Fibroblast of villous mesenchyme (primary cell): Measurements from ENCODE around the gene THRA. TPM values are rescaled to one million over a fixed set of nuclear protein-coding genes. Genes with fewer than 3 reads are reported as not detected.

ENCODE experiments used
- DNase-seq: peaks from one replicate; pipeline ENCODE4 v3.0.0-alpha.2; 2010; ENCODE audit warnings: low read depth
- H3K4me3 ChIP-seq: 2 replicates; pipeline ENCODE4 v1.5.1; 2011; ENCODE audit warnings: low read depth, mild to moderate bottlenecking, low read length
- CTCF ChIP-seq: IDR thresholded peaks from 2 replicates; pipeline ENCODE4 v1.5.1; 2012; ENCODE audit warnings: low read depth, mild to moderate bottlenecking, low read length; ENCODE audit not compliant: insufficient read depth
- total RNA-seq: library from RNA; depleted of rRNA; stranded (reverse); fragments of >200 nt; gene quantifications from 2 replicates; pipeline ENCODE4 v1.2.3, GENCODE V29; 2012

The THRA gene
- total RNA-seq, 1 donor, result 27.2 TPM

- peak; percentile 87 for TF ChIP-seq CTCF
- DNase-seq, result peak; percentile 87
- no peak overlapping the region for H3K4me3 ChIP-seq
Observed at GRCh38 chr17:40038882-40039513, 23.8 kb upstream of the THRA start.

GRCh38 chr17:40041196-40041595, 21.6 kb upstream of the THRA start:
- no peak overlapping the region for H3K4me3 ChIP-seq
- TF ChIP-seq CTCF, result no peak
- no peak for DNase-seq

- no peak for TF ChIP-seq CTCF
- no peak for DNase-seq
- no peak overlapping the region for H3K4me3 ChIP-seq
Observed at GRCh38 chr17:40056379-40057015, 6.3 kb upstream of the THRA start.

GRCh38 chr17:40058186-40058784, 4.5 kb upstream of the THRA start:
- DNase-seq, result peak; percentile 71
- no peak for TF ChIP-seq CTCF
- no peak overlapping the region for H3K4me3 ChIP-seq

- no peak for DNase-seq
- TF ChIP-seq CTCF, result no peak
- H3K4me3 ChIP-seq, result no peak overlapping the region
Observed at GRCh38 chr17:40058865-40059264, 3.9 kb upstream of the THRA start.

- no peak overlapping the region for H3K4me3 ChIP-seq
- no peak for DNase-seq
- no peak for TF ChIP-seq CTCF
Observed at GRCh38 chr17:40059729-40060475, 2.9 kb upstream of the THRA start.
